ENCODE data around the gene SLC5A12. TPM values are rescaled to one million over a fixed set of nuclear protein-coding genes. Genes with fewer than 3 reads are reported as not detected.

The SLC5A12 gene
- 0.37 TPM for polyA plus RNA-seq (2013, experiment 1 of 2; ENCODE audit: insufficient read length)
- polyA plus RNA-seq (2013, experiment 2 of 2; ENCODE audit: insufficient read length) = 0.27 TPM

- no peak for DNase-seq
These were observed at the start of gene SLC5A12 for GRCh38 chr11:26721948-26722475. Gene SLC5A12, minus strand, starts transcription at chr11:26722060. Its CDS starts 346 bp downstream, at chr11:26721714.

DNA sequence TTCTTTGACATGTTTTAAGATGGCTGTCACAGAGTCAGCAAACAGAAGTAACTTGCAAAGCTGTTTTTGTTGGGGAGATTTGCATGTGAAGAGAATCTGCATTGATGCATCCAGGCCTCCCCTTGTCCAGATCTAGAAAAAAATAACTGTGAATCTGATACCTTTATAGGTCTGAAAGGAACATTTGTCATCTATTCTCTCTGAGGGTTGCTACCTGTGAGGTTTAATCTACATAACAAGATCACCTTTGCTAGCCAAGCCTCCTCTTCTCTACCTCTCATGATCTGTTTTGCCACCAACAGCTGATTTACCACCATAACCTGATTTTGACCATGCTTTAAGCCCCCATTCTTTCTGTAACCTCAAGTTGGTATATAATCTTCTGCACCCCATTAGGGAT is 47.2 kb upstream of the SLC5A12 start:
- DNase-seq = no peak

DNA sequence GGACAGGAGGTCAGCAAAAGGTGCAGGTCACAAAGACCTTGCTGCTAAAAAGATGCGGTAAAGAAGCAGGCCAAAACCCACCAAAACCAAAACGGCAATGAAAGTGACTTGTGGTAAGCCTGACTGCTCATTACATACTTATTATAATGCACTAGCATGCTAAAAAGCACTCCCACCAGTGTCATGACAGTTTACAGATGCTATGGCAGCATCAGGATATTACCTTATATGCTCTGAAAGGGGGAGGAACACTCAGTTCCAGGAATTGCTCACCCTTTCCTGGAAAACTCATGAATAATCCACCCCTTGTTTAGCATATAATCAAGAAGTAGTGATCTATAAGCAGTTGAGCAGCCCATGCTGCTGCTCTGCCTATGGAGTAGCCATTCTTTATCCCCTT is 45.2 kb upstream of the SLC5A12 start:
- DNase-seq = peak; percentile 78

- no peak for DNase-seq
These were observed 43.5 kb upstream of the SLC5A12 start for GRCh38 chr11:26765323-26765722.

GRCh38 chr11:26764825-26765224 is 43.0 kb upstream of the SLC5A12 start:
- no peak for DNase-seq

DNA sequence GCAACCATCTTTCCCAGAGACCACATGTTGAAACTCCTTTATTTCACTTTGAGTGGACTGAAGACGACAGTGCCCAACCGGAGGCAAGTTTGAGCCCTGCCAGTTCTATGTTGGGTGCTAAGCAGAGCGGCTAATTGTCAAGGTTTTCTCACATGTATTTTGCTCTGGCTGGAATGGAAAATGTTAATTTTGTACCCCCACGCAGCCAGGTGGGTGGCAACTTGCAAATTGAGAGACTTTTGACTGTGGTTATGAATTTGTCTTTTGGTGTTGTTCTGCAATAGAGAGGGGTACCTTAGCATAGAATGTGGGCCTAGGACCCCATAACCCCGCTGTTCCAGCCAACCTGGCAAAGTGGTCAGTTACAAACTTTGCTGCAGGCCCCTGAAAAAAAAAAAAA is 42.5 kb upstream of the SLC5A12 start:
- no peak for DNase-seq

DNA sequence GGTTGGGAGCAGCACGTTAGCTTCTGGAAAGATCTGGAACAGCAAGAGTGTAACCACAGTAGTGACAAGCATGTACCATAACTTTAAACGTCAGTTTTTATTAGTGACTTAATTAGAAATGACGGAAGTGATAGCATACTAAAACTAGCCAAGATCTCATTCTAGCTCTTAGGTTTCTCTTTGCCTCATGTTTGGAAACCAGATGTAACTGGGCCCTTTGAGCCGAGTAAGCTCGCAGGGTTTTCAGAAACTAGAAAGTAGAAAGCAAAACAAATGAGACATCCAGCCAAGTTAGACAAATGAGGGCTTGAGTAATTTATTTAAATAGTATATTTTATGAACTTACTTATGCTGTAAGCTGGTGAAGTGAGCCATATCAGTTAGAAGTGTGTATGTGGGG is 40.2 kb upstream of the SLC5A12 start:
- DNase-seq = peak; percentile 4

- DNase-seq = peak; percentile 62
These were observed 39.5 kb upstream of the SLC5A12 start for GRCh38 chr11:26761361-26761809.

- DNase-seq = no peak
These were observed 36.1 kb upstream of the SLC5A12 start for GRCh38 chr11:26757995-26758394.

GRCh38 chr11:26755762-26756161 is 33.9 kb upstream of the SLC5A12 start:
- DNase-seq = no peak

- DNase-seq = peak; percentile 81
These were observed 32.1 kb upstream of the SLC5A12 start for GRCh38 chr11:26753723-26754504.

- DNase-seq = no peak
These were observed 28.1 kb upstream of the SLC5A12 start for GRCh38 chr11:26749927-26750326.

GRCh38 chr11:26743622-26744021 is 21.8 kb upstream of the SLC5A12 start:
- DNase-seq = no peak

DNA sequence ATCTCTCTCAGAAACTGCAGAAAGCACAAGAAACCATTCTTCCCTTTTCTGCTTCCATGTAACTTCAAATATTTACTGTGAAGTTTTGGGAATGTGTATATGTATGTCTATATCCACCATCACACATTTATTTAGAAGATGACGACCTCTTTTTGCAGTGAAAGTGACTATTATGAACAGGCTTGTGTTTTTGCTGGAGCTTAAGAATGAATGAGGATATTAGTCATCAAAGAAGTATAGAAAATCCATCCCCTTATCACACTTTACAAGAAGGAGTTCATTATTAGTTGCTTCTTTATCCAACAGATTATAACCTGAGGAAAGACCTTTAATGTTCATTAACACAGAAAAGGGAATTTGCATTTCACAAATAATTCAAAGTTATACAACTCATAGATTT is 21.1 kb upstream of the SLC5A12 start:
- DNase-seq = no peak

DNA sequence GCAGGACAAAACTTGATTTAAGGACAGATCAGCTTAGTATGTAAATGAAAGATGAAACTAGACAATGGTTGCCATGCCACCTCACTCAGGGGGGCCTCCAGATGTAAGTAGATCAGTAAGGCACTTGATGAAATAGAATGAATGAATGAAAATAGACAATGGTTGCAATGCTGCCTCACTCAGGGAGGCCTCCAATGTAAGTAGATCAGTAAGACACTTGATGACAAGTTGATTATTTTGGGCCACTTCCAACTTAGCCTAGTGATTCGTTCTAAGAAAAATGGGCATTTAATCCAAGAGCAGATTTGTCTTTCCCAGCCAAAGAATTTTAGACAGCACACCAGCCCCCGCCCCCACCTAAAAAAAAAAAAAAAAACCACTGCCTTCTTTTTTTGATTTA is 19.2 kb upstream of the SLC5A12 start:
- DNase-seq = peak; percentile 94

- no peak for DNase-seq
These were observed 17.7 kb upstream of the SLC5A12 start for GRCh38 chr11:26739366-26740073.

DNA sequence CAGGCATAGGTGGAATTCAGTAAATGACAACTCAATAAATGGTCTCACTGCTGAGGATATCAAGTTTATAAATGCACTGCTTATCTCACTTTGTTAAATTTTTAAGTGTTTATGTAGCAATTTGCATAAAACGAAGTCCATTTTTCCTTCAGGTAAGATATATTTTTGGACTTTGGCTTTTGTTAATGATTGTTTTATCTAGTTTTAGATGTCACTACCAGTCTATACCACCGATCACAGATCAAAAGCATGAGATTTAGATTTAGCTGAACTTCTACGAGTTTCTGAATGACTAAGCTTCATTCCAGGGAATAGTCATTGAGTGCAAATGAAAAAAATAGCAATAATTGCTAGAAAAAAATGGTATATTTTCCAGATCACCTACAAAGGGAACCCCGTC is 12.8 kb upstream of the SLC5A12 start:
- DNase-seq = no peak

DNA sequence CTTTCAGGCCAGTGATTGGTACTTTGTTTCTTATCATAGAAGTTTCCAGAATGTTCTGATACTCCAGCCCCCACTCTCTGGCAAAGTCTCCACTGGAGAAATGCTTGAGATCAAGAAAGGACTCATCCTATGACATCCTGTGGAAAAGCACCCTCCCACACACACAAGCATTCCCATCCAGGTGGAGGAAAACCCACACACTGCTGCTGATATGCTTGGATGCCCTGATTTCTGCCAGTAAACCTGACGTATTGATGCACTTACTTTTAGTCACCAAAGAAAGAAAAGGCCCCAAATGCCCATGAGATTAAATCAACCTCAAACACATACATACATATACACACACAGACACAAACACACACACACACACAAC is 9.2 kb upstream of the SLC5A12 start:
- no peak for DNase-seq

GRCh38 chr11:26730414-26731083 is 8.7 kb upstream of the SLC5A12 start:
- DNase-seq = peak; percentile 25

DNA sequence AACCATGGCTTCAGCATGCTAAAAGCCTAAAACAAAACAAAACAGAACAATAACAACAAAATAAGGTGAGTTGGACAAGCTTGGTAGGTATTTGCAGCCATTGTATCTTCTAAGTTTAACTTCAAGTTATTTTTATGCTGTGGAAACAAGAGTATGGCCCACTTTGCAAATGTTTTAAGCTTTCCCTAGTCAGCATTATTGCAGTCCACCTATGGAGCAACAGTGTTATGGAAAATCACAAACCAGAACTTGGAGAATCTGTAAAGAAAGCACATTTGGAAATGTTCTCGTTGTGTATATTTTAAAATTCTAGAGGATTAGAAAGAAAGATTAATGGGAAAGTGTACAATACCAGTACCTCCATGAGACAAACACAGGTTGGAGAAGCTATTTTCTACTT is 7.4 kb upstream of the SLC5A12 start:
- no peak for DNase-seq

- no peak for DNase-seq
These were observed 5.1 kb upstream of the SLC5A12 start for GRCh38 chr11:26726960-26727359.

DNA sequence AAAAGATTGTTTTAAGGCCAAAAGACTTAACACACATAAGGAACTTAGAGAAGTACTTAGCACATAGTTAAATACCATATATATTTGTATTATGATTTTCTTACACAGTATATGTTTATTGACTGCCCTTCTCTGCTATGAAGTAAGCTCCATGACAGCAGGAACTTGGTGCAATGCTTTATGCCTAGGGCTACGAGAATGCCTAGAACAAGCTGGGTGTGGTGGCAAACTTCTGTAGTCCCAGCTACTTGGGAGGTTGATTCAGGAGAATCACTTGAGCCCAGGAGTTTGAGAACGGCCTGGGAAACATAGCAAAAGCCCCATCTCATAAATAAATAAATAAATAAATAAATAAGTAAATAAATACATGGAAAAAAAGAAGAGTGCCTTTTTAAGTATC is 1.9 kb downstream of the SLC5A12 start:
- no peak for DNase-seq

Data from fibroblast of skin of abdomen (primary cell).